HG03045 (cell line): ENCODE results near the gene PRPH2.

Experiments used
- ATAC-seq: cut with Tn5 transposase; IDR thresholded peaks from one replicate; pipeline ENCODE4 v1.9.1; 2021; ENCODE audit warnings: mild to moderate bottlenecking, moderate library complexity; ENCODE audit not compliant: unreplicated experiment

PRPH2 gene

GRCh38 chr6:42722497-42722896 lies at the start of gene PRPH2:
TSS of gene PRPH2 (minus strand) at chr6:42722597. CDS start at chr6:42722334, 263 bp downstream.
- no peak for ATAC-seq

- ATAC-seq: no peak
Observed at GRCh38 chr6:42771741-42772100, 49.3 kb upstream of the PRPH2 start.

GRCh38 chr6:42769836-42770235 lies 47.4 kb upstream of the PRPH2 start:
- ATAC-seq: no peak

GRCh38 chr6:42769051-42769450 lies 46.7 kb upstream of the PRPH2 start:
- no peak for ATAC-seq

GRCh38 chr6:42766163-42766670 lies 43.8 kb upstream of the PRPH2 start:
- ATAC-seq: no peak

GRCh38 chr6:42764911-42765648 lies 42.7 kb upstream of the PRPH2 start:
- ATAC-seq: no peak

- no peak for ATAC-seq
Observed at GRCh38 chr6:42762950-42763349, 40.6 kb upstream of the PRPH2 start.

GRCh38 chr6:42762426-42762859 lies 40.0 kb upstream of the PRPH2 start:
- no peak for ATAC-seq

GRCh38 chr6:42761287-42762067 lies 39.1 kb upstream of the PRPH2 start:
- no peak for ATAC-seq

GRCh38 chr6:42758756-42759430 lies 36.5 kb upstream of the PRPH2 start:
- no peak for ATAC-seq

- ATAC-seq: no peak
Observed at GRCh38 chr6:42756722-42757121, 34.3 kb upstream of the PRPH2 start.

- no peak for ATAC-seq
Observed at GRCh38 chr6:42754759-42755158, 32.4 kb upstream of the PRPH2 start.

- no peak for ATAC-seq
Observed at GRCh38 chr6:42751055-42751454, 28.7 kb upstream of the PRPH2 start.

GRCh38 chr6:42748203-42748898 lies 26.0 kb upstream of the PRPH2 start:
- no peak for ATAC-seq

- ATAC-seq: peak; percentile 66
Observed at GRCh38 chr6:42746463-42747391, 24.3 kb upstream of the PRPH2 start.

- ATAC-seq: peak; percentile 70
Observed at GRCh38 chr6:42745640-42746462, 23.5 kb upstream of the PRPH2 start, which contains the start of gene TBCC. TSS of gene TBCC (minus strand) at chr6:42746103. CDS start at chr6:42746073, 30 bp downstream.

- no peak for ATAC-seq
Observed at GRCh38 chr6:42745083-42745639, 22.8 kb upstream of the PRPH2 start.

- no peak for ATAC-seq
Observed at GRCh38 chr6:42744351-42744893, 22.0 kb upstream of the PRPH2 start.
